WTC11 (cell line): ENCODE results near the gene AHCYL1. TPM values are rescaled to one million over a fixed set of nuclear protein-coding genes. Genes with fewer than 3 reads are reported as not detected.

Experiments
- ATAC-seq: fragments of 200-7000 bp; cut with Tn5 transposase; 2 replicates; pipeline ENCODE4 v1.10.0; 2021; ENCODE audit warnings: mild to moderate bottlenecking, moderate library complexity
- CTCF ChIA-PET: fragments of 300-600 bp; sonication (Branson Sonifier 250); formaldehyde crosslinking; loops from one replicate; lab custom pipeline; 2021; ENCODE audit warnings: antibody characterized with exemption; lab: Charles Lee
- POLR2A ChIA-PET: fragments of 350-600 bp; sonication (Branson Sonifier 250); formaldehyde crosslinking; loops from one replicate; lab custom pipeline; 2021; ENCODE audit warnings: antibody characterized with exemption; lab: Charles Lee
- DNase-seq: peaks from one replicate; pipeline ENCODE4 v3.0.0; 2021; ENCODE audit warnings: low spot score
- H3K27ac Mint-ChIP-seq: 2 replicates; pipeline ENCODE4 v1.8.0; 2021; ENCODE audit warnings: mixed read lengths
- H3K27me3 Mint-ChIP-seq: 2 replicates; pipeline ENCODE4 v1.8.0; 2021; ENCODE audit warnings: low read depth, mild to moderate bottlenecking, moderate library complexity, mixed read lengths
- H3K36me3 Mint-ChIP-seq: 2 replicates; pipeline ENCODE4 v1.8.0; 2021; ENCODE audit warnings: mixed read lengths
- H3K4me1 Mint-ChIP-seq: 2 replicates; pipeline ENCODE4 v1.8.0; 2022; ENCODE audit warnings: mixed read lengths
- H3K4me3 Mint-ChIP-seq: 2 replicates; pipeline ENCODE4 v1.8.0; 2021; ENCODE audit warnings: mild to moderate bottlenecking, moderate library complexity, mixed read lengths
- H3K9me3 Mint-ChIP-seq: 2 replicates; pipeline ENCODE4 v1.8.0; 2021; ENCODE audit warnings: mixed read lengths
- CREB1 ChIP-seq: sonication (generic); formaldehyde crosslinking; IDR thresholded peaks from 2 replicates; pipeline ENCODE4 v1.8.0; 2023; ENCODE audit warnings: mild to moderate bottlenecking, missing genetic modification reagents
- EMX1 ChIP-seq: fragments of 250-450 bp; sonication (Bioruptor Pico); IDR thresholded peaks from 2 replicates; pipeline ENCODE4 v1.8.0; 2021; ENCODE audit warnings: mild to moderate bottlenecking
- FOXK1 ChIP-seq: sonication (generic); formaldehyde crosslinking; IDR thresholded peaks from 2 replicates; pipeline ENCODE4 v1.8.0; 2022; ENCODE audit warnings: mild to moderate bottlenecking, moderate library complexity, missing genetic modification reagents
- GTF2I ChIP-seq: fragments of 250-450 bp; sonication (Bioruptor Pico); conservative IDR thresholded peaks from 2 replicates; pipeline ENCODE4 v1.4.0; 2021; ENCODE audit warnings: mild to moderate bottlenecking
- NFE2L1 ChIP-seq: sonication (generic); formaldehyde crosslinking; IDR thresholded peaks from 2 replicates; pipeline ENCODE4 v1.8.1; 2023; ENCODE audit warnings: missing genetic modification reagents
- PRRX2 ChIP-seq: fragments of 250-450 bp; sonication (Bioruptor Pico); IDR thresholded peaks from 2 replicates; pipeline ENCODE4 v1.8.0; 2021; ENCODE audit warnings: mild to moderate bottlenecking
- RELA ChIP-seq: sonication (generic); formaldehyde crosslinking; IDR thresholded peaks from 2 replicates; pipeline ENCODE4 v1.8.1; 2022; ENCODE audit warnings: missing genetic modification reagents, mild to moderate bottlenecking, borderline replicate concordance
- SMAD4 ChIP-seq: sonication (generic); formaldehyde crosslinking; IDR thresholded peaks from 2 replicates; pipeline ENCODE4 v1.8.0; 2022; ENCODE audit warnings: mild to moderate bottlenecking, missing genetic modification reagents
- SOX15 ChIP-seq: fragments of 250-450 bp; sonication (Bioruptor Pico); IDR thresholded peaks from 2 replicates; pipeline ENCODE4 v1.9.0; 2021; ENCODE audit warnings: mild to moderate bottlenecking
- TP53 ChIP-seq: sonication (generic); formaldehyde crosslinking; IDR thresholded peaks from 2 replicates; pipeline ENCODE4 v1.8.1; 2023; ENCODE audit warnings: mild to moderate bottlenecking, missing genetic modification reagents
- ZNF219 ChIP-seq: sonication (generic); formaldehyde crosslinking; IDR thresholded peaks from 2 replicates; pipeline ENCODE4 v1.8.0; 2023; ENCODE audit warnings: missing genetic modification reagents, mild to moderate bottlenecking, borderline replicate concordance
- ZNF232 ChIP-seq: sonication (generic); formaldehyde crosslinking; IDR thresholded peaks from 2 replicates; pipeline ENCODE4 v1.8.0; 2022; ENCODE audit warnings: mild to moderate bottlenecking, missing genetic modification reagents
- ZNF317 ChIP-seq: sonication (generic); formaldehyde crosslinking; IDR thresholded peaks from 2 replicates; pipeline ENCODE4 v1.8.1; 2023; ENCODE audit warnings: low read depth, mild to moderate bottlenecking, moderate library complexity, missing genetic modification reagents, borderline replicate concordance
- total RNA-seq: library from RNA; stranded (reverse); gene quantifications from 3 replicates; pipeline ENCODE4 v1.2.3, GENCODE V29; 2021
- TF ChIP-seq, protein P1 (sequence below): fragments of 250-450 bp; sonication (Bioruptor Pico); conservative IDR thresholded peaks from 2 replicates; pipeline ENCODE4 v1.9.0; 2021; ENCODE audit warnings: mild to moderate bottlenecking
- TF ChIP-seq, protein P2 (sequence below): fragments of 250-450 bp; sonication (Bioruptor Pico); IDR thresholded peaks from 2 replicates; pipeline ENCODE4 v1.9.0; 2021; ENCODE audit warnings: mild to moderate bottlenecking
- TF ChIP-seq, protein P3 (sequence below): fragments of 250-450 bp; sonication (Bioruptor Pico); IDR thresholded peaks from 2 replicates; pipeline ENCODE4 v2.1.2; 2022; ENCODE audit warnings: mild to moderate bottlenecking, moderate library complexity
- TF ChIP-seq, protein P4 (sequence below): sonication (generic); formaldehyde crosslinking; IDR thresholded peaks from 2 replicates; pipeline ENCODE4 v1.8.0; 2023; ENCODE audit warnings: missing genetic modification reagents
- TF ChIP-seq, protein P5 (sequence below): fragments of 250-450 bp; sonication (Bioruptor Pico); IDR thresholded peaks from 2 replicates; pipeline ENCODE4 v1.9.0; 2021; ENCODE audit warnings: mild to moderate bottlenecking
- TF ChIP-seq, protein P6 (sequence below): fragments of 250-450 bp; sonication (Bioruptor Pico); IDR thresholded peaks from 2 replicates; pipeline ENCODE4 v1.9.0; 2021; ENCODE audit warnings: mild to moderate bottlenecking, borderline replicate concordance

The AHCYL1 gene
- total RNA-seq, 1 experiment from 2014 or later: 92.1 TPM

DNA sequence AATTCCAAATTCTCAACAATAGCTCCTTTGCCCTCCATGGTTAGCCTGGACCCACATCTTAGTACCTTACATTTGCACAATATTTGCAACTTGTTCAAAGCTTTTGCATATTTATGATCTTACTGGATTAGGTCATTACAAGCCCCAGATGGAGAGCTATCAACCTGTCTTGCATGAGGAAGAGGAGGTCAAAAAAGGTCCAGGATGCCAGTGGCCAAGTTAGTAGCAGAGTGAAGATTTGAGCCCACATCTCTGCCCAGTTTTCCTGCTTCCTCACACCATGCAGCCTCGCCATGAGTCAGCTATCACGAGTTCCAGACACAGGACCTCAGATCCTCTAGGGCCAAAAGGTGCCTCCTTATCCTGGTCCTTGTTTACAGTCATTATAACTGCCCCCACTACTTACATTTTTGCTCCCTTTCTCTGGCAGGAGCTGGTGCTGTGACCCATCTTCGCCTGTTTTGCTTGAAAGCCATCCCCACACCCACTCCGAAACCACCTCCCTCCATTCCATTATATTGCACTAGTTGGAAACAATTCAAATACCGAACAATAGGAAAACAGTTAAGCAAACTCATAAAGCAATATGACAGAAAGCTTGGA lies 5.0 kb upstream of the AHCYL1 start:
- H3K4me3 Mint-ChIP-seq: no peak overlapping the region
- no peak for DNase-seq
- no peaks in the 10 kb centered on the region for H3K9me3 Mint-ChIP-seq
- no peak for ATAC-seq
- no peaks in the 10 kb centered on the region for H3K36me3 Mint-ChIP-seq
- POLR2A ChIA-PET: no interaction called here
- peaks cover 9% of the 10 kb centered on the region for H3K27me3 Mint-ChIP-seq
- H3K27ac Mint-ChIP-seq: no peak overlapping the region
- H3K4me1 Mint-ChIP-seq: peaks cover 11% of the 10 kb centered on the region
- TF ChIP-seq ZNF317 (CRISPR knock-in tag): no peak
- TF ChIP-seq RELA: no peak
- TF ChIP-seq, protein P1, sequence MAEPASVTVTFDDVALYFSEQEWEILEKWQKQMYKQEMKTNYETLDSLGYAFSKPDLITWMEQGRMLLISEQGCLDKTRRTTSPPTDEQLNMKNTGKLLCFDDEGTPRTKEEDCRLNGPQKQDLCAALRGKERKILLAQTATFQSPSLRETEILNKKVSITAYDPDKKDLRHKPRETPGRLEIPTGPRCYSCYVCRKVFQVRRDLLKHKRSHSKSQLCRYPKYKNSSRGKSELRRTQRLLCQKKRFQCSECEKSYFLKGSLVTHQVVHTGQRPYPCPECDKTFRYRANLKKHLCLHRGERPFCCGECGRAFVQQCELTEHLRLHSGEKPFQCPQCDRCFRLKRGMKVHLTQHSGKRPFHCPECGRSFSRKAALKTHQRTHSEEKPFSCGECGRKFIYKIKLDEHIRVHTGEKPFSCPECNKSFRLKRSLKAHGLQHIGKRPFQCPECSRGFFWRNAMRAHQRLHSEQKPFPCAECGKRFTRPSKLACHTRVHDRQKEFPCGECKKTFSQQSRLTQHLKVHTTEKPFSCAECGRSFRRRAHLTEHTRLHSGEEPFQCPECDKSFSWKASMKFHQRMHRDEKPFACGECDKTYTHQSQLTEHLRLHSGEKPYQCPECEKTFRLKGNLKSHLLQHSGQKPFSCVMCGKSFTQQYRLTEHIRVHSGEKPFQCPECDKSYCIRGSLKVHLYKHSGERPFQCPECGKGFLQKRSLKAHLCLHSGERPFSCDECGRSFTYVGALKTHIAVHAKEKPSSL (CRISPR knock-in tag): no peak
- TF ChIP-seq SMAD4: no peak
- TF ChIP-seq, protein P2, sequence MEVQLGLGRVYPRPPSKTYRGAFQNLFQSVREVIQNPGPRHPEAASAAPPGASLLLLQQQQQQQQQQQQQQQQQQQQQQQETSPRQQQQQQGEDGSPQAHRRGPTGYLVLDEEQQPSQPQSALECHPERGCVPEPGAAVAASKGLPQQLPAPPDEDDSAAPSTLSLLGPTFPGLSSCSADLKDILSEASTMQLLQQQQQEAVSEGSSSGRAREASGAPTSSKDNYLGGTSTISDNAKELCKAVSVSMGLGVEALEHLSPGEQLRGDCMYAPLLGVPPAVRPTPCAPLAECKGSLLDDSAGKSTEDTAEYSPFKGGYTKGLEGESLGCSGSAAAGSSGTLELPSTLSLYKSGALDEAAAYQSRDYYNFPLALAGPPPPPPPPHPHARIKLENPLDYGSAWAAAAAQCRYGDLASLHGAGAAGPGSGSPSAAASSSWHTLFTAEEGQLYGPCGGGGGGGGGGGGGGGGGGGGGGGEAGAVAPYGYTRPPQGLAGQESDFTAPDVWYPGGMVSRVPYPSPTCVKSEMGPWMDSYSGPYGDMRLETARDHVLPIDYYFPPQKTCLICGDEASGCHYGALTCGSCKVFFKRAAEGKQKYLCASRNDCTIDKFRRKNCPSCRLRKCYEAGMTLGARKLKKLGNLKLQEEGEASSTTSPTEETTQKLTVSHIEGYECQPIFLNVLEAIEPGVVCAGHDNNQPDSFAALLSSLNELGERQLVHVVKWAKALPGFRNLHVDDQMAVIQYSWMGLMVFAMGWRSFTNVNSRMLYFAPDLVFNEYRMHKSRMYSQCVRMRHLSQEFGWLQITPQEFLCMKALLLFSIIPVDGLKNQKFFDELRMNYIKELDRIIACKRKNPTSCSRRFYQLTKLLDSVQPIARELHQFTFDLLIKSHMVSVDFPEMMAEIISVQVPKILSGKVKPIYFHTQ (CRISPR knock-in tag): no peak
- TF ChIP-seq TP53 (CRISPR knock-in tag): no peak
- TF ChIP-seq NFE2L1: no peak
- TF ChIP-seq, protein P3, sequence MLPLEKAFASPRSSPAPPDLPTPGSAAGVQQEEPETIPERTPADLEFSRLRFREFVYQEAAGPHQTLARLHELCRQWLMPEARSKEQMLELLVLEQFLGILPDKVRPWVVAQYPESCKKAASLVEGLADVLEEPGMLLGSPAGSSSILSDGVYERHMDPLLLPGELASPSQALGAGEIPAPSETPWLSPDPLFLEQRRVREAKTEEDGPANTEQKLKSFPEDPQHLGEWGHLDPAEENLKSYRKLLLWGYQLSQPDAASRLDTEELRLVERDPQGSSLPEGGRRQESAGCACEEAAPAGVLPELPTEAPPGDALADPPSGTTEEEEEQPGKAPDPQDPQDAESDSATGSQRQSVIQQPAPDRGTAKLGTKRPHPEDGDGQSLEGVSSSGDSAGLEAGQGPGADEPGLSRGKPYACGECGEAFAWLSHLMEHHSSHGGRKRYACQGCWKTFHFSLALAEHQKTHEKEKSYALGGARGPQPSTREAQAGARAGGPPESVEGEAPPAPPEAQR: no peak
- no peak for TF ChIP-seq PRRX2 (CRISPR knock-in tag)
- TF ChIP-seq ZNF232 (CRISPR knock-in tag): no peak
- CTCF ChIA-PET: interaction anchor here (1.0 to 9.4 kb wide), 5 partner anchors 20 to 339 kb away, joined by 3 to 341 read pairs (median 12); no protein-coding TSS in a partner anchor

DNA sequence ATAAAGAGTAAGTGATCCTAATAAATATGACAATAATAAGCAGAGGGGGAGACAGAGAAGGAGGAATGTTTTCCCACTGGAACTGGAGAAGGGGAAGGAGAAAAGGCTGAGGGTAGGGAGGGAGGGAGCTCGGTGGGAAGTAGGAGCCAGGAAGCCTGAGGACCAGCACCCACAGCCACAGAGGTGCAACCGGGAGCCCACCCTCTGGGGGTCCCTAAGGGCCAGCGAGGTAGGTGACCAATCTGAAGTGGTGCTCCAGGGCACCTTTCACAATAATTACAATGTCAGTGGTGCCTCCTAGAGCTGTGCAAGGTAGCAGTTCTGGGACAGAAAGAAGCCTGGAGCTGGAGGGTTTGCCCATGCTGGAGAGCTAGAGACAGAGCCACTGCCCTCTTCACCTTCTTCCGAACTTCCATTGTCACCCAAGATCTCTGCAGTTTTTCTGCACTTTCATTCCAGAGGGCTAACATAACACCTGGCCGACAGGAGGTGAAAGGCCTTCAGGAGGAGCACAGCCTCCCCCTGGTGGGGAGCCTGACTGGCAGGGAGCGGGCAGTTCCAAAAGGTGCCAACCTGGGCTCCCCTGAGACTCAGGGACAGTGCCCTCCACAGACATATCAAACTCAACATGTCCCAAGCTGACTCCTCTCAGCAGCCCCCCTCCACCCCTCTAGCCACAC lies 4.1 kb upstream of the AHCYL1 start:
- DNase-seq (peak; percentile 53), ATAC-seq (peak; percentile 3; the same call in 1 of the 2 replicates)
- ChIA-PET CTCF (interaction anchor here (0.5 to 9.4 kb wide), 8 partner anchors 19 to 449 kb away, joined by 3 to 341 read pairs (median 5); no protein-coding TSS in a partner anchor), POLR2A (no interaction called here)
- H3K27me3 Mint-ChIP-seq: peaks cover 9% of the 10 kb centered on the region
- peaks cover 14% of the 10 kb centered on the region for H3K4me1 Mint-ChIP-seq
- H3K36me3 Mint-ChIP-seq: no peaks in the 10 kb centered on the region
- TF ChIP-seq ZNF219 (no peak), CREB1 (CRISPR knock-in tag) (no peak)
- no peak overlapping the region for H3K4me3 Mint-ChIP-seq
- no peaks in the 10 kb centered on the region for H3K9me3 Mint-ChIP-seq
- H3K27ac Mint-ChIP-seq: no peak overlapping the region

DNA sequence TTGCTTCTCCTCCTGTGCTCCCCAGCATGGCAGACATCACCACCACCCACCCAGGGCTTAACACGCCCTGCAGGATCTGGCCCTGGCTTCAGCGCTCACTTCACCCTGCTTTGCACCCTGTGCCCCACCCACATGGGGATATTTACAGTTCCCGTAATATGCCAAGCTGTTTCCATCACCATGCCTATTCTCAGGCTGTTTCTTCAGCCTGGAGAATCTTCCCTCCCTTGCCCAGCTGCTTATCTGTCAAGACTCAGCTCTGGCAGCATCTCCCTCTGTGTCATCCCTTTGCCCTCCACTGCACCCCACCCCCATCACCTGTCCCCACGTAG lies 3.6 kb upstream of the AHCYL1 start:
- CTCF ChIA-PET: interaction anchor here (0.5 to 9.4 kb wide), 6 partner anchors 19 to 448 kb away, joined by 3 to 341 read pairs (median 9); no protein-coding TSS in a partner anchor
- Mint-ChIP-seq H3K36me3 (no peaks in the 10 kb centered on the region), H3K27ac (no peak overlapping the region), H3K27me3 (peaks cover 9% of the 10 kb centered on the region), H3K4me1 (peaks cover 19% of the 10 kb centered on the region), H3K9me3 (no peaks in the 10 kb centered on the region), H3K4me3 (no peak overlapping the region)
- ATAC-seq (no peak), DNase-seq (no peak)
- POLR2A ChIA-PET: no interaction called here
- TF ChIP-seq, protein P4, sequence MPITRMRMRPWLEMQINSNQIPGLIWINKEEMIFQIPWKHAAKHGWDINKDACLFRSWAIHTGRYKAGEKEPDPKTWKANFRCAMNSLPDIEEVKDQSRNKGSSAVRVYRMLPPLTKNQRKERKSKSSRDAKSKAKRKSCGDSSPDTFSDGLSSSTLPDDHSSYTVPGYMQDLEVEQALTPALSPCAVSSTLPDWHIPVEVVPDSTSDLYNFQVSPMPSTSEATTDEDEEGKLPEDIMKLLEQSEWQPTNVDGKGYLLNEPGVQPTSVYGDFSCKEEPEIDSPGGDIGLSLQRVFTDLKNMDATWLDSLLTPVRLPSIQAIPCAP (CRISPR knock-in tag): no peak
- no peak for TF ChIP-seq FOXK1 (CRISPR knock-in tag)
- TF ChIP-seq, protein P5, sequence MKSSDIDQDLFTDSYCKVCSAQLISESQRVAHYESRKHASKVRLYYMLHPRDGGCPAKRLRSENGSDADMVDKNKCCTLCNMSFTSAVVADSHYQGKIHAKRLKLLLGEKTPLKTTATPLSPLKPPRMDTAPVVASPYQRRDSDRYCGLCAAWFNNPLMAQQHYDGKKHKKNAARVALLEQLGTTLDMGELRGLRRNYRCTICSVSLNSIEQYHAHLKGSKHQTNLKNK: no peak
- TF ChIP-seq, protein P6, sequence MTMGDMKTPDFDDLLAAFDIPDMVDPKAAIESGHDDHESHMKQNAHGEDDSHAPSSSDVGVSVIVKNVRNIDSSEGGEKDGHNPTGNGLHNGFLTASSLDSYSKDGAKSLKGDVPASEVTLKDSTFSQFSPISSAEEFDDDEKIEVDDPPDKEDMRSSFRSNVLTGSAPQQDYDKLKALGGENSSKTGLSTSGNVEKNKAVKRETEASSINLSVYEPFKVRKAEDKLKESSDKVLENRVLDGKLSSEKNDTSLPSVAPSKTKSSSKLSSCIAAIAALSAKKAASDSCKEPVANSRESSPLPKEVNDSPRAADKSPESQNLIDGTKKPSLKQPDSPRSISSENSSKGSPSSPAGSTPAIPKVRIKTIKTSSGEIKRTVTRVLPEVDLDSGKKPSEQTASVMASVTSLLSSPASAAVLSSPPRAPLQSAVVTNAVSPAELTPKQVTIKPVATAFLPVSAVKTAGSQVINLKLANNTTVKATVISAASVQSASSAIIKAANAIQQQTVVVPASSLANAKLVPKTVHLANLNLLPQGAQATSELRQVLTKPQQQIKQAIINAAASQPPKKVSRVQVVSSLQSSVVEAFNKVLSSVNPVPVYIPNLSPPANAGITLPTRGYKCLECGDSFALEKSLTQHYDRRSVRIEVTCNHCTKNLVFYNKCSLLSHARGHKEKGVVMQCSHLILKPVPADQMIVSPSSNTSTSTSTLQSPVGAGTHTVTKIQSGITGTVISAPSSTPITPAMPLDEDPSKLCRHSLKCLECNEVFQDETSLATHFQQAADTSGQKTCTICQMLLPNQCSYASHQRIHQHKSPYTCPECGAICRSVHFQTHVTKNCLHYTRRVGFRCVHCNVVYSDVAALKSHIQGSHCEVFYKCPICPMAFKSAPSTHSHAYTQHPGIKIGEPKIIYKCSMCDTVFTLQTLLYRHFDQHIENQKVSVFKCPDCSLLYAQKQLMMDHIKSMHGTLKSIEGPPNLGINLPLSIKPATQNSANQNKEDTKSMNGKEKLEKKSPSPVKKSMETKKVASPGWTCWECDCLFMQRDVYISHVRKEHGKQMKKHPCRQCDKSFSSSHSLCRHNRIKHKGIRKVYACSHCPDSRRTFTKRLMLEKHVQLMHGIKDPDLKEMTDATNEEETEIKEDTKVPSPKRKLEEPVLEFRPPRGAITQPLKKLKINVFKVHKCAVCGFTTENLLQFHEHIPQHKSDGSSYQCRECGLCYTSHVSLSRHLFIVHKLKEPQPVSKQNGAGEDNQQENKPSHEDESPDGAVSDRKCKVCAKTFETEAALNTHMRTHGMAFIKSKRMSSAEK: no peak
- no peak for TF ChIP-seq SOX15
- TF ChIP-seq EMX1 (CRISPR knock-in tag): no peak
- no peak for TF ChIP-seq GTF2I
